HL-60 (cell line): ENCODE data around the gene SARM1.

ENCODE experiments used
- DNase-seq, 2 experiments: peaks; one replicate each; pipeline ENCODE4 v3.0.0-alpha.2; 2010 to 2020; ENCODE audit warnings: low read depth in 1 of 2, low spot score in 1 of 2
- H3K27ac ChIP-seq: fragments of 250-450 bp; sonication (Bioruptor Pico); replicated peaks from 2 replicates; pipeline ENCODE4 v1.5.1; 2020; ENCODE audit warnings: mild to moderate bottlenecking, moderate library complexity
- H3K27me3 ChIP-seq: fragments of 250-450 bp; sonication (Bioruptor Pico); 2 replicates; pipeline ENCODE4 v1.5.1; 2021; ENCODE audit warnings: mild to moderate bottlenecking, moderate library complexity; ENCODE audit not compliant: insufficient read depth, poor library complexity, severe bottlenecking
- H3K4me3 ChIP-seq: replicated peaks from 2 replicates; pipeline ENCODE4 v1.5.1; 2011; ENCODE audit warnings: mild to moderate bottlenecking, control low read depth, low read length; ENCODE audit not compliant: insufficient read depth
- CTCF ChIP-seq: IDR thresholded peaks from one replicate; pipeline ENCODE4 v1.5.1; 2011; ENCODE audit warnings: low read length, control low read depth, inconsistent platforms; ENCODE audit not compliant: insufficient read depth
- GABPA ChIP-seq: IDR thresholded peaks from 2 replicates; pipeline ENCODE4 v1.6.1; 2012; ENCODE audit warnings: low read depth
- POLR2AphosphoS5 ChIP-seq: IDR thresholded peaks from 2 replicates; pipeline ENCODE4 v1.6.1; 2012; ENCODE audit warnings: low read depth
- REST ChIP-seq: IDR thresholded peaks from 2 replicates; pipeline ENCODE4 v1.6.1; 2012; ENCODE audit warnings: low read depth; ENCODE audit not compliant: insufficient replicate concordance
- SPI1 ChIP-seq: IDR thresholded peaks from 2 replicates; pipeline ENCODE4 v1.6.1; 2012; ENCODE audit warnings: low read depth, mild to moderate bottlenecking, borderline replicate concordance

Gene SARM1

GRCh38 chr17:28366605-28367004, 4.9 kb upstream of the SARM1 start:
- no peak overlapping the region for H3K27ac ChIP-seq
- no peak for TF ChIP-seq CTCF
- no peak for TF ChIP-seq POLR2AphosphoS5
- TF ChIP-seq REST = no peak
- TF ChIP-seq SPI1 = no peak
- TF ChIP-seq GABPA = no peak
- no peak for DNase-seq
- no peak overlapping the region for H3K4me3 ChIP-seq
- peaks cover under 1% of the 10 kb centered on the region for H3K27me3 ChIP-seq

GRCh38 chr17:28367641-28368305, 3.7 kb upstream of the SARM1 start:
- TF ChIP-seq REST (no peak), SPI1 (no peak), POLR2AphosphoS5 (no peak), GABPA (no peak), CTCF (no peak)
- peaks cover 9% of the 10 kb centered on the region for H3K27me3 ChIP-seq
- no peak overlapping the region for H3K27ac ChIP-seq
- no peak for DNase-seq
- no peak overlapping the region for H3K4me3 ChIP-seq

- Histone ChIP-seq H3K27ac (no peak overlapping the region), H3K4me3 (no peak overlapping the region)
These were observed 3.1 kb upstream of the SARM1 start for GRCh38 chr17:28368306-28368831.

More at GRCh38 chr17:28368306-28368831, 3.1 kb upstream of the SARM1 start:
- peaks cover 12% of the 10 kb centered on the region for H3K27me3 ChIP-seq
- TF ChIP-seq GABPA = no peak
- TF ChIP-seq CTCF = no peak
- TF ChIP-seq SPI1 = no peak
- no peak for TF ChIP-seq REST
- no peak for TF ChIP-seq POLR2AphosphoS5
- no peak for DNase-seq
